Measurements from ENCODE around the gene MRPL42.

- TF ChIP-seq POLR2A (IDR thresholded peaks at IDR 0.05) (no peak), CTCF (IDR thresholded peaks at IDR 0.05) (no peak)
Observed at GRCh38 chr12:93426412-93426805, 40.9 kb upstream of the MRPL42 start.
